Amniotic stem cell (primary cell): Measurements from ENCODE around the gene RBM39.
"Not testable (repeated sequence)": the region's sequence is repeated elsewhere in the genome, so short reads cannot be mapped to it uniquely, and the experiment has no call there.

ENCODE experiments used
- DNase-seq: peaks from one replicate; lab custom pipeline; 2025; lab: John Stamatoyannopoulos, UW

Gene RBM39

DNA sequence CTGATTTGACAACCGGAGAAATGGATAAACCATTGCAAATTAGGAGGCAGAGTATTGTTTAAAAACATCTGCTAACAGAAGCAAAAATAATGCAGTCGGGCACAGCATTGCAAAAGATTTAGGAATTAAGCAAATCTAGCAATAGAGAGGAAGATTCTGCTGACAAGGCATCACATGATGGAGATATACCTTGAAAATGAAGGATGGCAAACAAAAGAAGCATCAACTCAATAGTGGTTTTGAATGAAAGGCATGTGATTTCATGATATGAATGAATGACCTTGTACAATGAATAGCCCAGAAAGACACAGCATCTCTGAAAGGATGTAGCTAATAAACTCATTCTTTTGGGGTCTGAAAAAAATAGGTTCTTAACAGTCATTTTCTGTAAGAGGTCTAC is 8.6 kb upstream of the RBM39 start:
- no peak for DNase-seq

DNA sequence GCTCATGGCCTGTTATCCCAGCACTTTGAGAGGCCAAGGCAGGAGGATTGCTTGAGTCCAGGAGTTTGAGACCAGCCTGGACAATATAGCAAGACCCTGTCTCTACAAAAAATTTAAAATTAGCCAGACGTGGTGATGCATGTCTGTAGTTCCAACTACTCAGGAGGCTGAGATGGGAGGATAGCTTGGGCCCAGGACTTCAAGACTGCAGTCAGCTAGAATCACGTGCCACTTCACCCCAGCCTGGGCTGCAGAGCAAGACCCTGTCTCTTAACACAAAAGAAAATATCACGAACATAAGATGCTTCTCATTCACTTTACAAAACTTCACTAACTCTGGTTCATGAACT is 2.4 kb upstream of the RBM39 start:
- not testable (repeated sequence) for DNase-seq

DNA sequence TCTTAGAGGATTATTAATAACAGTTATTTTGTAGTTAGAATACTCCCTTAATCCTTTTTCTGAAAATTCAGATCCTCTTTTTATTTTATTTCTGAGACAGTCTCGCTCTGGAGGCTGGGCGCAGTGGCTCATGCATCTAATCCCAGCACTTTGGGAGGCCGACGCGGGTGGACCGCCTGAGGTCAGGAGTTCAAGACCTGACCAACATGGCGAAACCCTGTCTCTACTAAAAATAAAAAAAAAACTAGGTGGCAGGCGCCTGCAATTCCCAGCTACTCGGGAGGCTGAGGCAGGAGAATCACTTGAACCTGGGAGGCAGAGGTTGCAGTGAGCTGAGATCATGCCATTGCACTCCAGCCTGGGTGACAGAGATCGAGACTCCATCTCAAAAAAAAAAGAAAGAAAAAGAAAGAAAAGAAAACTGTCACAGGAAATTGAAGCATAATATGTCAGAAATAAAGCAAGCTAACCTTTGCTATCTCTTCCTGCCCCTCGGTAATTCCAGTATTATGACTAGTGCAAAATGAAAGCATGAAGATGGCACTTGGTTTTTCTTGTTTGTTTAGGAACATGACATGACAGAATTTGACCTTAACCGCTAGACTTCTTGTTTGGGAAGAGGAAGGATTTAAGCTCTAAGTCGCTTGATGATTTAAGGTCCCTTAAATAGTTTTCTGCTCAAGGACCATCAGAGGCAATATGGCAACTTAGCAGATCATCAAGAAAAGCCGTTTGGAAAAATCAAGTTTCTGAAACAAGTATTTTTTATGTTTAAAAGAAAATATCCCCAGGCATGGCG is 1.8 kb upstream of the RBM39 start:
- no peak for DNase-seq

DNA sequence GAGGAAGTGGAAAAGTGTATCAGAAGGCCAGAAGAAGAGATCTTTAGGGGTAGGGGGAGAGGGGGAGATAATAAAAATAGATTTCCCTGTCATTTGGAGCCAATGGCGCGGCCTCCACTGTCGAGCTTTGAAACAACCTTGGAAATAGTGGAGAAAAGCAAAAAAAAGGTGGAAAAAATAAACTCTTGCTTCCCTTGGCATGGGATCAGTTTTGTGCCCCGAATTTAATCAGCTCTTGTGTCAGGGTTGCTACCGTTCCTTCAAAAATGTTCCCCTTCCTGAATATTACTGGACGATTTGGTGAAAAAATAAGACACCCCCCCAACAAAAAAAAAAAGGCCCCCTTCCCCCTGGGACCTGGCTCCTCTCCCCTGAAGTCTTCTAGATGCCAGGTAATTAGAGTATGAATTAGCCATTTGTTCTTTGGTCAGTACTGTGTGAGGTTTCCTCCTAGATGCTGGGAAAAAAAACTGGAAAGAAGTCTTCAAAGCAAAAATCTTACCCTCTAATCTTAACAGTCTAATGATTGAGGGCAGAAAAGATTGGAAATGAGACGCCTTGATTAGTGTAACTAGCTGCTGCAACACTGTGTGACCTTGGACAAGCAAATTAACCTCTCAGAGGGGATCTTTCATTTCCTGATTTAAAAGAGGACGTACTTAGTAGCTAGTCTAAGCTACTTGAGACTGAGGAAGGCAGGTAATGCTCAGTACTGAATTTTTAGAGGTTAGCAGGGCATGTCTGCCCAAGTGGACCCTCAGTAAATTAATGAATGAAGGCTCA is 872 bp upstream of the RBM39 start:
- DNase-seq = no peak

DNA sequence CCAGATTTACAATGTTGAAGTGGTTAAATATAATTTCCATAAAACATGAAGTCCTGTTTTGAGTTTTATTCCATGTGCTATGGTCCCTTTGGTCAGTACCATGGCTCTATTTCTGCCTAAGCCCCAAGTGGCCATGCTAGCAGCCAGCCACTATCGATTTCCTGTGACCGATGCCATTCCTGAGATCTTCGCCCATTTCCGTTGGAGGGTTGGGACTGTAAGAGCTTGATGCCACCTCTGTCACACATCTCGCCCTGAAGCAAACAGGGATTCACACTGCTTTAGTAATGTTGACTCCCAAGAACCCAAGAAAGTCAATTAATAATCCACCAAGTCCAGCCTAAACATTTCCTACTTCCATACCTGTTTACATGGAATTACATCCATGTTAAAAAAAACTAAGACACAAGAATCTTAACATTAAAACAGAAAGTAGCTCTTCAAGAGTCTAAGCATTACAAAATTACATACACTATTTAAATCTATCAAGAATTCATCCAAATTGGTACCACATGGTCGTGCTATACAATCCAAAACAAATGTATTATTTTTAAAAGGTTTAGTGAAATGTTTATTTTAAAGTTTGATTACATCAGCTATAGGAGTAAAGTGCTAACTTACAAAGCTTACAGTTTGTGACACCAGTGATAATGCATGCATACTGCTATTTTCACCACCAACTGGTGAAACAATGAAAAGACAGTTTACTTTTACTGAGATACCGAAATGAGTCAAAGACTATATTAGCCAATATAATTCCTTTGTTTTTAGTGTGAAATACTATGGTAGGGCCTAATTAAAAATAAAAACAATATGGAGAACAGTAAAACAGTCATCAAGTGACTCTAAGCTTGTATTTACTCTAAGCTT is 2.5 kb downstream of the RBM39 start:
- no peak for DNase-seq

DNA sequence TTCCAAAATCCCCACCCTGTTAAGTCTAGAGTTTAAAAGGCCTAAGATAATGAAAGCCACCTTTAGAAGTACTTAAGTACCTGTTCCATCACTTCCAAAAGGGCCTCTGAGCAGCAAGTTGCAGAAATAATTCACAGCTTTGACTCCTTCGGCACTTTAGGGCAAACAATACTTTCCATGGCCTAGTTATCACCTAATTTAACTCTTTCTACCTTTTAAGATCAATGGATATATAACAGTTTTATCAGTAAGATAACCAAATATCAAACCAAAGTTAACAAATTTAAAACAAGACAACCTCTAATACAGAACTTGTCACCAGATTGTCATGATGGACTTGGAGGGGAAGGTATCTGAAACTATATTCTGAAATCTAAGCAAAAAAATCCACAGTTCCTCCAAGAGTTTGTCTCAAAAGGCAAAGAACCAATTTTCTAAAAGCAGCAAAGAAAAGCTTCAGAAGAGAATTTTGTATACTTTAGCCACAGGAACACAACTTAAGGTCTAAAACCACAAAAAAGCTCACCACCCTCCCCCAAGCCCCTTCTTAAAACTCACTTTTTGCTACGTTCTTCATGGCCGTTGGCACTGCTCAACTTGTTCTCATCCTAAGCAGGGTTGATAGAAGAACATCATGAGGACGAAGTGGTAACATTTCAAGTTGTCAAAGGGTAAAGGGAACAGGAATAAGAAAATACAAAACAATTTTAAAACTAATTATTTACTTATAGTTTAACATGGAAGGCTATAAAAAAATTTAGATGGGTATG is 3.5 kb downstream of the RBM39 start:
- DNase-seq = no peak

DNA sequence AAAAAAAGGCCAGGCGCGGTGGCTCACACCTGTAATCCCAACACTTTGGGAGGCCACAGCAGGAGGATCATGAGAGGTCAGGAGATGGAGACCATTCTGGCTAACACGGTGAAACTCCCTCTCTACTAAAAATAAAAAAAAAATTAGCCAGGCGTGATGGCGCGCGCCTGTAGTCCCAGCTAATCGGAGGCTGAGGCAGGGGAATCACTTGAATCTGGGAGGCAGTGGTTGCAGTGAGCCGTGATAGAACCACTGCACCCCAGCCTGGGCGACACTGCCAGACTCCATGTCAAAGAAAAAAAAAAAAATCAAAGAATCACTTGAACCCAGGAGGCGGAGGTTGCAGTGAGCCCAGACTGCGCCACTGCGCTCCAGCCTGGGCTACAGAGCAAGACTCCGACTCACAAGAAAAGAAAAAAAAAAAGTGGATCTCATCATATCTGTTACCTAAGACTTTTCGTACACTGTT is 4.2 kb downstream of the RBM39 start:
- no peak for DNase-seq

DNA sequence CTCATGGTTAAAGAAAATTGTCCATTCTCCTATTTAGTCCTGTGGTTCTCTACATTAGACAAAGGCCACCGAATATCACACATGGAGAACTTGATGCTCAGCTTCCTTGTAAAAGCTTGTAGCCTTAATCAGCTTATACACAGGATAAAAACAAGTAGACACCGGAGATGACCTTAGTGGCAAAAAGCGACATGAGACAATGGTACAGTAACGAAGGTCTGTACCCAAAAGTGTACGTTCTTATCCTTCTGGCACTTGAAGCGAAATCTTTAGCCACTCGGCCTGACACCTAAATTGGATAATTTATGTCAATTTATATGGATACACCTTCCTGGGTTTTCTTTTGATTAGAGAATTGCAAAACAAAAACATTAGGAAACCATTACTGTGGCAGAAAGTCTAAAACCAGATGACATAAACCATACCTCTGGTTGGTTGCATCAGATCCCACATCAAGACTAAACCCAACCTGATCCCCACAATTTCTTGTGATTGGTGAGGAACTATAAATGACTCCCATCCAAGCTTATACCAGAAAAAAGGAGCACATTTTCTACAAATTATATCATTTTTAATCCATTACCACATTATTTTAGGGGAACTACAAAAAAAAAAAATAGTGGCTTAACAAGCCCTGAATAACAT is 6.1 kb downstream of the RBM39 start:
- no peak for DNase-seq

DNA sequence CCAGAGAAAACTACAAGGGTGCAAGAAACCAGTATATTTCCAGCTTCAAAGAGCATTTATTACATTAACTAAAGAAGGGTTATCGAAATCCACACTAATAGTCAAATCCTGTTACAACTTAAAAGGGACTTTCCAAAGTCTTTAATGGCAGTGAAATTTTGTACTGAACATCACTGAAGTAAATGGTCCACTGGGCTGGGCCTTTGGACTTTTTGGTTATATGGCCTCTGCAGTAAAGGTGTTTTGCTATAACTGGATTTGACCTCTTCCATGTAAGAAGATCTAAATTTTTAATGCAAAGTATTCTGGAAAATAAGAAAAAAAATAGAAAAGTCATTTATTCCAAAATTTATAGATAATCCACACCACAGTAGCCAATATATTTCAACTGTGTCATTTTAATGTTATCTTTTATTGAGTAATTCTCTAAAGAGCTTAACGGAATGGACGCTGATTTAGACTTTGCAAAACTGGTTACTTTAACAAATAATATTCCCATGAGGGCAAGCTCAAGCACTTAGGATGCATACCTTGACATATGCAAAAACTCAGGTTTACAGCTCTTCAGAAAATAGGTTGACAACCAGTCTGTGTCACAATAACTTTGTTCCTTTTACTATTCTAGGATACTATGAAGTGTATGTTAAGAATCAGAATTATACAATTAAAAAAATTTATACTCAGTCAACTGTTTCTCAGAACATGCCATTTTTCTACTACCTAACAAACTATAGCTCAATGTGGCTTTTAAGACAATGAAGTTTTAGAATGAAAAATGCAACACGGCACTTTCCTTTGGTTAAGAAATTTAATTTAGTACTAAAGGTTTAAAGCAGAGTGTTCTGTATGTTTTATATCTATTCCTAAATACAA is 7.0 kb downstream of the RBM39 start:
- DNase-seq = no peak

DNA sequence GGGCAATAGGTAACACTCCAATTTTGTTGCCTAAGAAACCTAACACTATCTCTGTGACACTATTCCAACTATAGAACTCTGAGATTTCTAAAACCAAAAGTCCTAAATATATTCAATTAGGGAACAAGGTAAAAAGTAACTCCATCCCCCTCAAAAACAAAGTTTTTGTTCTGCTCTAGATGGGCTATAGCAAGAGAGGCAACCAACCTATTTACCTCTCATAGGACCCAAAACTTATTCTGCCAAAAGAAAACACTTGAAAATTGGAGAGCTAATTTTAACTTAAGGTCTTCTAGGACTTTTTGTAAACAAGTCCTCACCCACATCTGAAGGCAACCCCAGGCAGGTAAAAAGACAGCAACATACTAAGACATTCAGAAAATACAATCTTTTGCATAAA is 7.7 kb downstream of the RBM39 start:
- no peak for DNase-seq

DNA sequence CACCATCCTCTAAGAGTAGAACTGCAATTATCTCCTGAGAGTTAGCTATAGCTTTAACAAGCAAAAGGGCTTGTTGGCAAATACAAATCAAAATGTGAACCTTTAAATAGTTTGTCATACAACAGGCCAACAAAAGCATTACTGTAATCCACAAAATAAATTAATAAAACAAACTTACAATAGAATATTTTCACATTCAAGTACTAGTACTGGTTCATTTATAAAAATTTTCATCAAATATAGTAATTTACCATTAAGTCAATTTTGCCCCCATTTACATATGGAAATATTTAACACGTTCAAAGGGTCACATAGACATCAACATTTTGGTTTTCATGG is 9.4 kb downstream of the RBM39 start:
- DNase-seq = no peak

DNA sequence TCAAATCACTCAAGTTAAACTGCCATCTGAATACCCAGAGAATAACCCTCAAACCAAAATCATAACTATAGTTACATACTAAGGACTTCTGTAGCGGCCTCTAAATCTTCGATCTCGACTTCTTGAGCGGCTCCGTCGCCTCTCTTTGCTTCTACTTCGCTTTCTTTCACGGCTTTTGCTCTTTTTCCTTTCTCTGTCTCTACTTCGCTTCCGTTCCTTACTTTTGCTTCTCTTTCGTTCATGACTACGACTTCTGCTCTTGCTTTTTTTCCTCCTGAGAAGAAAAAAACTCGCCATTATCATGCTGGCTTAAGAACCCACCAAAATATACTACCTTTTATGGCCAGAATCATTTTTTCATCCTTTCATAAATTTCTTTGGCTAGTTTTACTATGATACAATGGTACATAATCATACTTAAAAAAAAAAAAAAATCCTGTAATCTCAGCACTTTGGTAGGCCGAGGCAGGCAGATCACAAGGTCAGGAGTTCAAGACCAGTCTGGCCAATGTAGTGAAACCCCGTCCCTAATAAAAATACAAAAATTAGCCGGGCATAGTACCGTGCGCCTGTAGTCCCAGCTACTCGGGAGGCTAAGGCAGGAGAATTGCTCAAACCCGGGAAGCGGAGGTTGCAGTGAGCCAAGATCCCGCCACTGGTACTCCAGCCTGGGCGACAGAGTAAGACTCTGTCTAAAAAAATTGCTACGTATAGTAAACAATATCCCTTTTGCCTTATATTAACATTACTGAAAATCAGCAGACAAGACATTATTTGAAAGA is 10.0 kb downstream of the RBM39 start:
- no peak for DNase-seq

DNA sequence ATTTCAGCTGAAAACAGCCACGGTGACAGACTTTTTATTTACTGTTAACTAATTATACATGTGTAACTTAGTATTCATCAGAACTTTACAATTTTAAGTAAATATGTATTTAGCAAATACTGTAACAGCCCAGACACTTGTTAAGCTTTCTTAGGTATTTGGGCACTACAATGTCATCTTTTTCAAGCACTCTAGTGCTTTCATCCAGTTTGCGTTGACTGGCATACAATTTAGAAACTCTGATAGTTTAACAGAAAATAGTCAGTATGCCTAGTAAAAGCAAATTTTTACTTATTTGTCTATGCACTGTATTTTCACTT is 10.6 kb downstream of the RBM39 start:
- no peak for DNase-seq

DNA sequence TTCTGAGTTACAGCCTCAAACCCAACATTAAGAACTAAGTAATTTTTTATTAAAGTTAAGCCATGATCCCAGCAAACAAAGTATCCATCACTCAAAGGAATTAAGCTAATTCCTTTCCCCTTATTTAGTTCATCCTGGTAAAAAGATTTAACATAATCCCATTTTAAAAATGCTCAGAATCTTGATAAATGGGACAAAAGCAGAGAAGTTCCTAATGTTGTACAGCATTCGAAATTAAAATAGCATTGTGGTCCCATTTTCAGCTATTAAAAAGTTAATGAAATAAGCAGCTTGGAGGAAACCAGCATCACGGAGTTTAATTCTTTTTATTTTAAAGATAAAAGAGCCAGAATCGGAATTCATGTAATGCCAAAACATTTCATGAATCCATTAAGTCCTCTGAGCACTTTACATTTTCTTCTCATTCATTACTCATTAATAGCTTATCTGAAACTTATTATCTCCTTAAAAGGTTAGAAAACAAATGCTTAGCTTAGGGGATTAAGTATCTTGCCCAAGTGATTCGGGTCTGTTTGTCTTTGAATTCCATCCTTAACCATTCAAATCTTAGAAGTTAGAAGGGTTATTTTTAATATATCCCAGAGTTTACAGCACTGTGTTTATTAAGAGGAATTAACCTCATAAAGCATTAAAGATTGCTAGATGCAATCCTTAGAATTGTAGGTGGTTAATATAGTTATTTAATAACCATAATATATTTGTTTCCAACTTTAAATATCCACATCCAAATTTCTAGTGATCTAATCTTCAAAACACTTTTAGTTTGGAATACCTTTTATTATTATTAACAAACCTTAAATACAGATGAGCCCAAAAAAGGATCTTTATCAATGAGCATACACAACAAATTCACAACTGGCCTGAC is 11.2 kb downstream of the RBM39 start:
- DNase-seq = no peak

DNA sequence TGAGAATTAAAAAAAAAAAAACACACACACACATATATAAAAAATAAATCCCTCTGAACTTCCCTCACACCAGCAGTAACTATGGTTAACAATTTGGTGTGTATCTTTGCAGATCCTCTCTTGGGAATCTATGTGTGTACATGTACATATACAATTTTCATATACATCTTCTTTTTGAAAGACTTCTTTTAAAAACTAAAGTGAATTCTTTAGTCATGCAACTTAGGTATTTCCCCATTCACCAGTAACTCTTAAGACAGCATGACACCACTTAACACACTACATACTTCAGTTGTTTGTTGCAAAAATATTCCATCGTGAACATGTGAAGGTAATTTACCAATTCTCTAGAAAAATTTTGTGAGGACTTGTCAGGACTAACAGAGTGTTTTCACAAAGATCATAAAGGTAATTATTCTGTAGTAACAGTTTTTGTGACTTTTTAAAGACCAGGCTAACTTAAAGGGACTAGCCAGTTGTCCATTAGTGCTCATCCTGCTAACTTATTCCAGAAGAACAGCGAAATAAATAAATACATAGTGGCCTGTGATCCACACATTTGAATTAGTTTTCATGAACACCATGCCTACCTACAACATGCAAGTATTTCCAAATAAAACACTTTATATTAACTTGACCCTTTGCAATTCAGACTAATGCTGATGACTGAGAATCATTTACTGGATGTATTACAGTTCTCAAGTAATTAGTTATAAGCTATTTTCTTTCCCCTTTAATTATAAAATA is 12.1 kb downstream of the RBM39 start:
- DNase-seq = no peak

DNA sequence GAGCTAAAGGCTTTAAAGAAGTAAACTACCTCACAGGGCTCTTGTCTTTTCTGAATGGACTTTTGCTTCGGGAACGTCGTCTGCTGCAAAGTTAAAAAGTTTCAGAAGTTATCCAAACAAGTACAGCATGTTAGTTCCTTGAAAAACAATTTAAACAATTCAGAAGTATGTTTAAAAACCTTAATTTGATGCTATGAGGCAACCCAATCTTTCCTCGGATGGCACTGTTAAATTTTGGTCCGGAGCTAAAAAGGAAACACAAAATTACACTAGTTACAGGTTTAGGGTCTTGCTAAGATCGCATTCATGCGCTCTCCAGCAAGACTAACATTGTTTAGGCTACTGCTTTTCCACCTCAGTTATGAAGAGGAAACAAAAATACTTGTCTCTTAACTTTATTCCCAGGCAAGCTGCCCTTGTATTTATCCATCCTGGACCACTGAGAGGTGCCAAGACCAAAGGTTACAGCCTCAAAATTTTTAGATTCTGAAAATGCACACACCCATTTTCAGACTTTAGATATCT is 12.7 kb downstream of the RBM39 start:
- no peak for DNase-seq

DNA sequence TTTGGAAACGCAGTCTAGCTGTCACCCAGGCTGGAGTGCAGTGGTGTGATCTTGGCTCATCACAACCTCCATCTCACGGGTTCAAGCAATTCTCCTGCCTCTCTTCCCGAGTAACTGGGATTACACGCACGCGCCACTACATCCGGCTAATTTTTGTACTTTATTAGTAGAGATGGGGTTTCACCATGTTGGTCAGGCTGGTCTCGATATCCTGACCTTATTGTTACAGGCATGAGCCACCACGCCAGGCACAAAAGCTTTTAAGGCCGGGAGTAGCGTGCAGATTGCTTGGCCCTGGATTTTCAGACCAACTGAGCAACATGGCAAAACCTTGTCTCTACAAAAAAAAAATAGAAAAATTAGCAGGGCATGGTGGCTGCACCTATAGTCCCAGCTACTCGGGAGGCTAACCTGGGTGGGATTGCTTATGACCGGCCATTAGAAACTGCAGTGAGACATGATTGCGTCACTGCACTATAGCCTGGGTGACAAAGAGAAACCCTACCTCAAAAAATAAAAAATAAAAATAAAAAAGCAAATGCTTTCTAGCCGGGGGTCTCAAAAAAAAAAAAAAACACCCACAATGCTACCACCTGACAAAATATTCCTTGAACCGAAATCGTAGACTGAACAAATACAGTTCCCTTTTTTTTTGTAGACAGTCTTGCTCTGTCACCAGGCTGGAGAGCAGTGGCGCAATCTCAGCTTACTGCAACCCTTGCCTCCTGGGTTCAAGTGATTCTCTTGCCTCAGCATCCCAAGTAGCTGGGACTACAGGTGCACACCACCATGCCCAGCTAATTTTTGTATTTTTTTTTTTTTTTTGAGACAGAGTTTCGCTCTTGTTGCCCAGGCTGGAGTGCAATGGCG is 15.0 kb downstream of the RBM39 start:
- no peak for DNase-seq
